ENCODE results near the gene JKAMP.

DNA sequence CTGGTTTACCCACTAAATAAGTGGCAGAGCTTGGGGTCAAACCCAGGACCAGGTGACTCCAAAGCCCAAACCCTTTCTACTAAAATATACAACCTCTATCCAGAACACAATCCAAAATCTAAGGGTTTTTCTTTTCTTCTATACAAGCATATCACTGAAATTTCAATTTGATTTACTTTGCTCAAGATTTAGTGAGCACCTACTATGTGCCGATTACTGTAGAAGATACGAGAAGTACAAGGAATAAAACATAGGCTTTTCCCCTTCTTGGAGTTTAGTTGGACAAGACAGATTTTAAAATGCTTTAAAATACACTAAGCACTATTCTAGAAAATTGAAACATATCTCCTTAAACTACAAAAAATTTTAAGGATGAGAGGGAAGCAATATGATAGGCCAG lies 2.9 kb upstream of the JKAMP start:
- TF ChIP-seq CTCF (IDR thresholded peaks at IDR 0.05) (no peak), POLR2A (IDR thresholded peaks at IDR 0.05) (no peak)
